NCI-H82 treated with DMSO at 0.1 percent for 48 hours (cell line): Measurements from ENCODE around the gene PRKCB.

Experiments
- DNase-seq: peaks from one replicate; lab custom pipeline; 2025; ENCODE audit not compliant: unreplicated experiment; lab: John Stamatoyannopoulos, UW

PRKCB gene

GRCh38 chr16:24036038-24036543, 200.3 kb downstream of the PRKCB start:
- DNase-seq, result no peak

DNA sequence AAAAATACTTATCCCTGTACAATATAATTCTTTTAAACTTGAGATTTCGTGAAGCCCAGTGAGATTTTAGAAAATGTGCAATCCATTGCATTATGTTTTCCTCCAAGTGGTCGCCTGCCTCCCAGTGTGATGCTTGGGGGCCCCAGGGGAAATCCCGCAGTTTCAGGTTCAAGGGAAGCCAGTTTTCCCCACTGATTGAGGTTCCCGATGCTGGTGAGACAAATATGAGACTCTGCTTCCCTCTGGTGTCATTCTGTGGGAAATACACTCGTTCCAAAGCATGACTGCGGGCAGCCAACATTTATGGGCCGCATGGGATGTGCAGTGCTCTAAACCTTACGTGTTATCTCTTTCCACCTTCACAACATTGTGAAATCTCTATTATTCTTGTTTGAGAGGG, 200.8 kb downstream of the PRKCB start:
- DNase-seq, result peak; percentile 27

DNA sequence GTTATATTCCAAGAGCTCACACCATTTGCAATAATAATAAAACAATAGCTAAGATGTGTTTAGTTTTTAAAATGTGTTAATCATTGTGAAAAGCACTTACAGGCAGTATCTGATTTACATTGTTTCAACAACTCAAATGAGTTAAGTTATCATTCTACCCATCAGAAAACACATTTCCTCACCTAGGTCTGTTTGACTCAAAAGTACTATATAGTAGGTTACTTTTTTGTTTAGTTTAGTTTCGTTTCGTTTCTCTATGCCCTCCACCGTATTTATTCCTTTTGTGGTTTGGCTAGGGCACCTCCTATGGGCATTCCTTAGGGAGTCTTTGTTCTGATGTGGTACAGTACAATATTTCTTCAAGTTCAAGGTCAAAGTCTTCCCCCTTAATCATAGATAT, 201.6 kb downstream of the PRKCB start:
- DNase-seq, result no peak

- peak; percentile 54 for DNase-seq
Observed at GRCh38 chr16:24041834-24042631, 206.2 kb downstream of the PRKCB start.

DNA sequence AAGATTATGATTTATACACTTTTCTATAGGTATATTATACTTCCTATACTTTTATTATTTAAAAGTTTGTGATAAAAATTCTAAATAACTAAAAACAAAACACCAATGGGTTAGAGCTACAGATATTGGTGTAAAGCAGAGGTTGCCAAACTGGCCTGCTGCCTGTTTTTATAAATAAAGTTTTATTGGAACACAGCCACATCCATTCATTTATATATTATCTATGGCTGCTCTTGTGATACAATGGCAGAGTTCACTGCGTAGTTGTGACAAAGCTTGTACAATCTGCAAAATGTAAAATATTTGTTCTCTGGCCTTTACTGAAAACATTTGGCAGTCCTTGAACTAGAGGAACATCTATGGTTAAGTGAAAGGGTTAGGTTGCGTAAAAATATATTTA, 208.7 kb downstream of the PRKCB start:
- DNase-seq, result no peak

DNA sequence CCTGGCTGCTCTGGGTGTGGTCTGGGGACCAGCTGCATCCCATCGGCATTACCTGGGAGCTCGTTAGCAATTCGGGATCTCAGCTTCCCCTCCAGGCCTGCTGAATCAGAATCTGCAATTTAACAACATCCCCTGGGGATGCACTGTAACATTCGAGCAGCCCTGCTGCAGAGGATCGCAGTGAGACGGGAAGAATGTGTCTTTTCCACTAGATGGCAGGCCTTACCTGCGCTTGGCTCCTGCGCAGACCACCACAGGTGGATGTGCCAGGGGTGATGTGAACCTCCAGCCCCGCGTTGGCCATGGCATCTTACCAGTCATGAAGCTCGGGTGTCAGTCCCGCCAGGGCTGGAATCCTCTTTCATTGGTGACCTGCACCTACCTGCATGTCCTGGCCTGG, 209.9 kb downstream of the PRKCB start:
- DNase-seq, result peak; percentile 16

DNA sequence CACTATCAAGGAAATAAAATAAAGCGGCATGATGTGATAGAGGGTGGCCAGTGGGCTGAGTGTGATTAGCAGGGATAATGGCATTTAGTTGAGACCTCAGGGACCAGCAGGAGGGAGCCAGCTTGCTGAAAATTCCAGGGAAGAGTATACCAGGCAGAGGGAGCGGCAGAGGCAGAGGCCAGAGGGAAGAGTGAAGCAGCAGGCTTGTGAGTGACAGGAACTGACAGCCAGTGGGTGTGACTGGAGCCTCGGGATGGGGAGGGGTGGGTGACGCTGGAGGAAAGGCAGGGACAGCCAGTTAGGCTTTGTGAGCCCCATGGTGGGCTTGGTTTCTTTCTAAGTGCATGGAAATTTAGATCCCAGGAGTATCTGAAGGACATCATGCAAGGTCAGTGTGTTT, 210.7 kb downstream of the PRKCB start:
- DNase-seq, result no peak

DNA sequence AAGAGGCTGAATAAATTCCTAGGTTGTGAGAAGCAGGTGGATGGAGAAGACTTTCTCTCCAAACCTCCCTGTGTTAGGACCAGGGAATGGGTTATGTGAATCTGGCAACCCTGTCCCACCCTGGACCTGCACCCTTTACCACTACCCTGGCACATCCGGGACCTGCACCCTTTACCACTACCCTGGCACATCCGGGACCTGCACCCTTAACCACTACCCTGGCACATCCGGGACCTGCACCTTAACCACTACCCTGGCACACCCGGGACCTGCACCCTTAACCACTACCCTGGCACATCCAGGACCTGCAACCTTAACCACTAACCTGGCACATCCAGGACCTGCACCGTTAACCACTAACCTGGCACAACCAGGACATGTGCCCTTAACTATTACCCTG, 213.3 kb downstream of the PRKCB start:
- DNase-seq, result no peak

GRCh38 chr16:24051125-24051524, 215.3 kb downstream of the PRKCB start:
- no peak for DNase-seq

GRCh38 chr16:24052329-24053098, 216.7 kb downstream of the PRKCB start:
- DNase-seq, result no peak

DNA sequence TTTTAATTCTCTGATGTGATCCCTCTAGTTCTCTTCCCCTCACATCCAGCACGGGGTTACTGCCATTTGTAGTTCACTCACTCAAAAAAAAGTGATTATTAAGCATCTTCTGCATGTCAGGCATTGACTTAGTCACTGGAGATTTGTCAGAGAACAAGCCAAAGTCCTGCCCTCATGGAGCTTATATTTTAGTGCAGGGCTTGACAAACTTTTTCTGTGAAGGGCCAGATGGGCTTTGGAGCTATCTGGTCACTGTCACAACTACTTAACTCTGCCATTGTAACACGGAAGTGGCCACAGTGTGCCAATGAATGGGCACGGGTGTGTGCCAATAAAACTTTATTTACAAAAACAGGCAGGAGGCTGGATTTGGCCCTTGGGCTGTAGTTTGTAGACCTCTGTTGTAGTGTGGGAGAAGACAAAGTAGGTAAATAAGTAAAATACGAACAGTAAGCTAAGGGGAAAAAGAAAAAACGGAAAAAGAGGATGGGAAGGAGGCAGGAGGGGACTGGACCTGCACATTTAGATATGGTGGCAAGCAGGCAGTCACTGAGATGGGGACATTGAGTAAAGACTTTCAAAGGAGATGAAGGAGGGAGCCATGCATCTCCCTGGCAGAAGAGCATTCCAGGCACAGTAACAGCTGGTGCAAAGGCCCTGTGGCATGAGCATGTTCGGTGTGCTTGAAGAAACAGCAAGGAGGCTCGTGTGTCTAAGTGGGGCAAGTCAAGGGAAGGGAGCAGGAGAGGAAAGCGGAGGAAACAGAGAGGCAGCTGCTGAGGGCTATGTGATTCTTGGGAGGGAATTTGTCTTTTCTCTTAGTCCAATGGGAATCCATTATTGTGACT, 217.5 kb downstream of the PRKCB start:
- no peak for DNase-seq

GRCh38 chr16:24054741-24055491, 219.1 kb downstream of the PRKCB start:
- DNase-seq, result no peak

- no peak for DNase-seq
Observed at GRCh38 chr16:24062270-24062817, 226.6 kb downstream of the PRKCB start.

DNA sequence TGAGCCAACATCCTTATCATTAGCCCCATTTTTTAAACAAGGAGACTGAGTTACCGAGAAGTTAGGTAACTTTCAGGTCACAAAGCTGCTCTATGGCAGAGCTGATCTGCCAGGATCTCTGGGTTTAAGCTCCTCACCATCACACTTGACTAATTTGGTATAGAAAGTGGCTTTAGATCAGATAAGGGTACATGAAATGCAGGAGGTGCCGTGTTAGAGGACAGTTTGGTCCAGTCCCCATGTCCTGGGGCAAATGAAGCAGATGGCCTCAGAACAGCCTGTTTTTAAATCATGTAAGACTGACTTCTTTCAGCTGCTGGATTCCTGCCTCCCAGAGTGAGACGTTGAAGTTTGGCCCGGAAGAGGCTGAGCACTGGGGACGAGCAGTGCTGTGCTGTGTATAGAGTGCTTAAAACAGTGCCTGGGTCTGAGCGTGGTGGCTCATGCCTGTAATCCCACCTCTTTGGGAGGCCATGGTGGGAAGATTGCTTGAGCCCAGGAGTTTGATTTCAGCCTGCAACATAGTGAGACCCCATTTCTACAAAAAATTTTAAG, 233.3 kb downstream of the PRKCB start:
- DNase-seq, result no peak

GRCh38 chr16:24070851-24071250, 235.1 kb downstream of the PRKCB start:
- peak; percentile 15 for DNase-seq

DNA sequence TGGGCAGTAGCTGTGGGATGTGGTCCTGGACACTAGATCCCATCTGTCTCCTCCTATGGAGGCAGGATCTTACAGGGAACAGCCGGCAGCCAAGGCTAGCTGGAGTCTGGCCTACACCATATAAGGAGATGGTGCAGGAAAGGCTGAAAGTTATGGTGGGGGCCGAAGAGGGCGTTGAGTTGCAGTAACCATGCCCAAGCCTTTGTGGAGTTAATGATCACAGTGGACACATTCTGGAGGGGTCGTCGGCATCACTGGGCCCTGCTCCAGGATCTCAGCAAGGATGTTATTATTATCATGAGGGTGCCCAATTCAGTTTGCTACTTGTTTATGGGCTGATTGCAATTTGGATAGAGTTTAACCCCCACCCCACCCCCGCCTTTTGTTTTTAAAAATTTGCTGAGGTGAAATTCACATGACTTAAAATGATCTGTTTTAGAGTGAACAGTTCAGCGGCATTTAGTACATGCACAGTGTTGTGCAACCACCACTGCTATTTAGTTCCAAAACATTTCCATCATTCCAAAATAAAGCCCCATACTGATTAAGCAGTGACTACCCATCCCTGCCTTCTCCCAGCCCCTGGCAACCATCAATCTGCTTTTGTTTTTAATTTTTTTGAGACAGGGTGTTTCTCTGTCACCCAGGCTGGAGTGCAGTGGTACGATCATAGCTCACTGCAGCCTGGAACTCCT, 236.0 kb downstream of the PRKCB start:
- DNase-seq, result no peak

- DNase-seq, result no peak
Observed at GRCh38 chr16:24073321-24073720, 237.5 kb downstream of the PRKCB start.

- DNase-seq, result no peak
Observed at GRCh38 chr16:24074574-24074973, 238.8 kb downstream of the PRKCB start.

- no peak for DNase-seq
Observed at GRCh38 chr16:24075302-24075701, 239.5 kb downstream of the PRKCB start.
